T follicular helper cell (primary cell): ENCODE measurements around the gene COL4A2.

Experiments
- DNase-seq: peaks from one replicate; pipeline ENCODE4 v3.0.0-alpha.2; 2020; ENCODE audit warnings: low read depth

COL4A2 gene

DNA sequence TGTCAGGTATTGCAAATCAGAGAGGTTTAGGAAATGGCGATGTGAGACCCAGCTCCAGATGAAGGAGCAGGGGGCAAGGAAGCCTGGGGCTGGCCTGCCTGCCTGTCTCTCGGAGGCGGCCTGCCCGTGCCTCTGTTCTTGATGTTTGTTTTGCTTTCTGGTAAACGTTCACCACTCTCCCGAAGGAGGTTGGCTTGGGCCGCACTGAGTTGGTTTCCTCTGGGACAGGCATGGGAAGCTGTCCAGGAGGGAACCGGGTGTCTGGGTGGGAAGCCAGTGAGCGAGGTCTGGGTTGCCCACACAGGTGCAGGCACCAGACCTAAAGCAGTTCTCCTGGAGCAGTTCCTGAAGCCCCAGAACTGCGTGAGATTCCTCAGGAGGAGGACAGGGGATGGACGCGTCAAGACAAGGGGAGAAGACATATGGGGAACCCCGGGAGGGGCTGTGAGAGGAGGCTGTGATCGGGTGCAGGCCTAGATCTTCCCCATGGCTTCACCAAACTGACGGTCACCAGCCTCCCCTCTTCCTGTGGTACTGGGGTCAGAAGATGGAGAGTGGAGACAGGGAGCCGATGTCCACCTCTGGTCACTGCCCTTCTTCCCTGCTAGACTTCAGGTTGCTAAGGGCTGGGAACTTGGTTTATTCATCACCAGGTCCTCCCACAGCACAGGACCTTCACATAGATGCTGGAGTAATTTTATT lies 15.2 kb downstream of the COL4A2 start:
- no peak for DNase-seq

- DNase-seq: no peak
Observed at GRCh38 chr13:110322828-110323171, 15.7 kb downstream of the COL4A2 start.

- no peak for DNase-seq
Observed at GRCh38 chr13:110323172-110323891, 16.2 kb downstream of the COL4A2 start.

- DNase-seq: no peak
Observed at GRCh38 chr13:110324026-110324749, 17.1 kb downstream of the COL4A2 start.

DNA sequence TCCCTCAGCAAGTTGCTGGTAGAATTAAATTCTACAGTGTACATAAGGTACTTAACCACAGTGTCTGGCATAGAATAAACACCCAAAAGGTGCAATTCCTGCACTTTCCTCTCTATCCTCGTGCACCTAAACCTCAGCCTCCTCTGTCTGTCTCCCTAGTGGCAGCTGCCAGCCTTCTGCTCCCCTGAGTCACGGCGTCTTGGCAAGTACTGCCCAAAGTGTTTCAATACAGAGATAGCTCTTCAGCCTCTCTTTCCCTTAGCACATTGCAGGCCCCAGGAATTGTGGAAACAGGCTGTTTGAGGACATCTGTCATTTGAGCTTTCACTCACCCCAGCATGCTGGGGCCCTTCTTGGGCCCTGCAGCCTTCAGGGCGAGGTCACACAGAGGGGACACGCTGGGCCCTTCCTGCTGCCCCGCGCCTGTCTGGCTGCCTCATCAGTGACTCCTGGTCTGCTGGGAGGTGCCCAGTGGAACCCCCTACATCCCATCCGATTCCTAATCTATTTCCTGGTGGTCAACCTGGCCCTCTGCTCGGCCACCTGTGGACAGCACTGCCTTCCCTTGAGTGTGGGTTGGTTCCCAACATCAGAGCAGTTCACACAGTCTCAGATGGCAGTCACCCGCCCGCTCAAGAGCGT lies 19.3 kb downstream of the COL4A2 start:
- no peak for DNase-seq

DNA sequence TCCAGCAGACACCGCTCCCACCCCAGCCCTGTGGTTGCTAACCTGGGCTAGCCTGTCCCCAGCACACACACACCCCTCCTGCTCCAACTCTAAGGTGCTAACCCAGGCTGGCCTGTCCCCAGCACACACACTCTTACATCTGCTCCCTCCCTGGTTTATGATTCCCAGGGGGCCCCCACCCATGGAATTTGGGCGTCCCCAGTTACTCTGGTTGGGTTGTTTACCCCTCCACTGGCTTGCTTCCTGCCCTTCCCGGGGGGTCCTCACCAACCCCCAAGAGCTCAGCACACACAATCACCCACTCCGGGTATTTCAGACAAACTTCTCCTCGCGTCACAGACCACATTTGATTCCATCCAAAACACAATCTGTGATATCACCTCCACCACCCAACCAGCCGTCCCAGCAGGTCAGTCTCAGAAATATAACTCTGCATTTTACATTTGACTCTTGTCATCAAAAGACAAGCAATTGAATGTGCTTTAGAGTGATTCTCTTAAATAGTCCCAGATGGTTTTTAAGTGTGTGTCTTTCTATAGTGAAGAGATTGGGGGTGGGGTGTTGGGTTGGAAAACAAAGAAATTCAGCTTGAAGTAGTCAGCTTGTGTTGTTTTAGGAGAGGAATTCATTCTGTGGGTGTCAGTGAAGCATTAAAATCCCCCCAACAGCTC lies 20.1 kb downstream of the COL4A2 start:
- no peak for DNase-seq

- no peak for DNase-seq
Observed at GRCh38 chr13:110328573-110328972, 21.5 kb downstream of the COL4A2 start.

DNA sequence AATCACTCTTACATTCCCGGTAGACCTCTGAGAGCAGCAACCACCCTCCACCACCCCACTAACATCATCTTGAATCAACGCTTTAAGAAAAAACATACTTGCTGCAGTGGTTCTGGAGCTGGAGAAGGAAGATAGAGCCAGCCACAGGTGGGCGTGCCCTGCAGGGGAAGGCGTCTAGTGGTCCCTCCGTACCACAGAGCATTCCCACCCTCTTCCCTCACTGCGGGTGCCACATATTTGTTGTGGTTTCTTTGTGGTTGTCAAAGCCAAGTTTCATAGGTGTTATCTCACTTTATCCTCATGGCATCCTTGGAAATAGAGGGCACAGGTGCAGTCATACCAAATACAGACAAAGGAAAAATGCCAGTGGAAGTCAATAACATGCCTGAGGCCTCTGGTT lies 22.2 kb downstream of the COL4A2 start:
- DNase-seq: no peak

DNA sequence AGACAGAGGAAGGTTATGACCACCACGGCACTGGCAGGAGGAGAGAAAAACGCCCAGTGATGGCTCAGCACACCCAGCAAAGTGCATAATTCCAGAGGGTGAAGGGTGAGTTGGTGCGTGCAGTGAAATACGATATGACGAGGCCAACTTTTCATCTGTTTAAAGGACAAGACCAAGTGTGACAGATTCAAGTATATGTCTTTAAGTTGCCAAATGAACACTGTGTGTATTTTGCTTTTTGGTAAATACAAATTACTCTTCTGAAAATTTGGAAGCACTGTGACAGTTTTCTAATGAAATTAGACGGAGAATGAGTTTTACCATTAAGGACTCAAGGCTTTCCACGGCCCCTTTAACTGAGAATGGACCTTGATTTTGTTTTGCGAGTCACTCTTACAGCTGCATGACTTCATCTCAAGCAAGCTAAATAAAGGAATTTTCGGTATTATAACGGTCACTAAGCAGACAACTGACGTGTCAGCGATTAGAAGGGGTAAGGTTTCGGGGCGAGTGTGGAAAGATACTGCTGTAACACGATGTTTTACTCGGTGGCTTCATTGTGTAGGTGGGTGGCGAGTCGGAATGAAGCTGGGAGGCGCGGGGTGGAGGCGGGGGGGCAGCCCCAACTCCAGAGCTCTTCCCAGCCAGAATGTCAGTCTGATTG lies 22.8 kb downstream of the COL4A2 start:
- no peak for DNase-seq

GRCh38 chr13:110330491-110331011 lies 23.5 kb downstream of the COL4A2 start:
- no peak for DNase-seq

DNA sequence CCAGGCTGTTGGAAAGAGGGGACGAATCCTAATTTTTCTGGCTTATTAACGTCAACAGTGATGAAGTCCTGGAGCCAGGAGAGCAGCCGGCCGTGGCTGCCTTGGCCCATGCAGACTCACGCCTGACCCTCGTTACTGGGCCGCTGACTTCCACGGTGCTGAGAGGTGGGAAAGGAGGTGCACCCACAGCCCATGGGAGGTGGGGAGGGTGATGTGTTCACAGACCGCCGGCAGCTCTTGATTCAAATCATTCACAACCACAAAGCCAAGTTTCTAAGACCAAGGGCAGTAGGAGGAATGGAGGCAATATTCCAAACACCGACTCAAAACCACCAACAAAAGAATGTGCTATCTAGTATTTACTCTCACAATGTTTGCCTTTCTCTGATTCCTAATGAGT lies 24.3 kb downstream of the COL4A2 start:
- no peak for DNase-seq

- DNase-seq: no peak
Observed at GRCh38 chr13:110332750-110333149, 25.7 kb downstream of the COL4A2 start.

DNA sequence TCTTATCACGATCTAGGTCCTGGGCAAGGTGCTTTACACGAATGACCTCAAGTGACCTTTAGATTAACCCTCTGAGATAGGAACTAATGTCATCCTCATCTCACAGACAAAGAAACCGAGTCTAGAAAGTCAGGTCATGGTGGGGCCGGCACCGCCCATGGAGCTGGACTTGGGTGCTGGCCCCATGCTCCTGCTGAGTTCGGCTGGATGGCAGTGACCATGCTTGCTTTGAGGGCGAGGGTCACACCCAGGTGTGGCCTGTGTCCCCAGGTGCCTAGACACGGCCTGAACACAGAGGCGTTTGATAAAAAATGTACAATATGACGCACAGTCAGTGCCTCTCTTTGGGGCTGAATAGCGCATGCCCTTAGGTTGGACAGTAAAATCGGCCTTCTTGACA lies 26.8 kb downstream of the COL4A2 start:
- no peak for DNase-seq

DNA sequence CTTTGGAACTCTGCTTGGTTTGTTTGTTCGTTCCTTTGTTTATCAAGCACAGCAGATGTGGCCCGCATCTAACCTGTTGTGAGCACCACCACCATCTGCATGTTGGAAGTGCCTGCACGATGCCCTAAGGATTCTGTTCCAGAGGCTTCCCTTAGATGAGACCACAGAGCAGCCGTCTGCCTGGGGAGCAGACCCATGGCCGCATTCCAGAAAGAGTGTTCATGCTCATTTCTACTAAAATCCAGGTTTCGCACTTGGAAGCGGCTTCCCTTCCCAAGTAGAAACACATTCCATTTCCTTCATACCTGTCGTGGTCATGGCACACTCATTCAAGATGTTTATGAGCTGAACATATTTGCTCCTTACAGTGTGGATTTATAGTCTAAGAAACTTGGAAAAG lies 27.2 kb downstream of the COL4A2 start:
- DNase-seq: no peak

GRCh38 chr13:110334841-110335490 lies 27.9 kb downstream of the COL4A2 start:
- no peak for DNase-seq

- no peak for DNase-seq
Observed at GRCh38 chr13:110336108-110336507, 29.0 kb downstream of the COL4A2 start.

DNA sequence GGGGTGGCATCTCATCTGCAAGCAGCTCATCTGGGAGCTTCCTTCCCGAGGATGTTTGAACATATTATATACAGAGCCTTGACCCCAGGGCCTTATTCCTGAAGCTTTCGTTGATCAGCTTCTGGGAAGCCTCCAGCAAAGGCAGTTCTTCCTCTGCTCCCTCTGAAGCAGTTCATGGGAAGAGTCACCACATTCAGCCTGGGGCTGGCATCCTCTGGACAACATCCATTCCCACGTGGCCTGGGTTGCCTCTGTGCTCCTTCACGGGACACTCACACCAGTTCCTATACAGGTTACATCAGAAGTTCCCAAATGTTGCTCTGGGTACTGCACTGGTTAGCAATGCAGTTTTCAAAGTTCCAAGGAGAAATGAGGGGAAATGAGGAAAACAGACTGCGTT lies 29.6 kb downstream of the COL4A2 start:
- DNase-seq: no peak

DNA sequence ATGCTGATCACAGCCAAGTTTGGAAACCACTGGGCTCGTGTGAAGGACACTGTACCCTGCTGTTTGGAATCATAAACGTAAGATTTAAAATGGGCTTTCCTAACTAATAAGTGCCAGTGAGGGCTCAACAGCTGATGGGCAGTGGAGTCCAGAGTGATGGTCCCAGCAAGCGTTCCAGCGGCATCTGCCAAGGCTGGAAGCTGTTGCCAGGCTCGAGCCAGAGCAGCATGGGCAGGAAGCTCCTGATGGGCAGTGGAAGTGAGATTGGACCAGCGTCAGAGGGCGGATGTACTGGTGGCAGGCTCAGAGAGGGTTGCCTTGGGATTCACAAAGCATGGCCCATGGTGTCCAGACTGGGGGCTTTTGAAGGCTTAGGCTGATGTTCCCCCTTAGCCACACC lies 30.2 kb downstream of the COL4A2 start:
- no peak for DNase-seq

GRCh38 chr13:110338441-110339101 lies 31.5 kb downstream of the COL4A2 start:
- DNase-seq: no peak

DNA sequence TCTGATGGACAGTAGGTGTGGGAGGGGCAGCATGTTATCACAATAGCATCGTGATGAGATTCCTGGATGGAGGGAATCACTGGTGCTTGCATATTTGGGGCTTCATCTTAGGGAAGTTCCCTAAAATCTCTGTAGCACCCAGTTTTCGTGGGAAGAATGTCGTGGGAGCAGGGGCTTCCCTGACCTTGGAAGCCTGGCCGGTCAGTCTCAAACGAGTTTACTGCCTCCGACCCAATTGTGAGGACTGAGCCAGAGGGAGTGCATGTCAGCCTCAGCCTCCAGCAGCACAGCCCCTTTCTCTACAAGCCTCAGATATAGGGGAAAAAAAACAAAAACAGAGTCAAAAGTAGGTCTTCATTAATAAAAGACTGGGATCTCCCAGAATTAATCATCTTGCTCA lies 32.2 kb downstream of the COL4A2 start:
- DNase-seq: no peak
